Measurements from ENCODE around the gene TIMM10B. TPM values are rescaled to one million over a fixed set of nuclear protein-coding genes. Genes with fewer than 3 reads are reported as not detected.

Gene TIMM10B
- total RNA-seq, 1 experiment from 2014 or later: 53.1 TPM

DNA sequence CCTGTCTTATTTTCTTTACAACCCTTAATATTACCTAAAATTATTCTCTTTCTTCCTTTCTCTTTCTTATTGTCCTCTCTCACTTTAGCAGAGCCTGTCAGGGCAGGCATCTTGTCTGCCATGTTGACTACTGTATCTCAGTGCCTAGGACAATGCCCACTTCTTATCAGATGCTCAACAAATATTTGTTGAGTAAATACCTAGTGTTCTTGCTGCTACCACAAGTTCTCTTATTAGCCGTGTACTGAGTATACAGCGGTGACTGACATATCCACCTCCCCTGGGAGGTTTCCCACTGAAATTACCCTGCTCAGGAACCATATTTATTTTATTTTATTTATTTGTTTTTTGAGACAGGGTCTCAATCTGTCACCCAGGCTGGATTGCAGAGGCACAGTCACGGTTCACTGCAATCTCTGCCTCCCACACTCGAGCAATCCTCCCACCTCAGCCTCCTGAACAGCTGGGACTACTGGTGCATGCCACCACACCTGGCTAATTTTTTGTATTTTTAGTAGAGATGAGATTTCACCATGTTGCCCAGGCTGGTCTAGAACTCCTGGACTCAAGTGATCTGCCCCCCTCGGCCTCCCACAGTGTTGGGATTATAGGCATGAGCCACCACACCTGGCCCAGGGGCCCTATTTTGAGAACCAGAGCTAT, 47.2 kb upstream of the TIMM10B start:
- ChIA-PET POLR2A (no interaction called here), CTCF (no interaction called here)
- no peak for DNase-seq
- Mint-ChIP-seq H3K9me3 (ENCODE audit: unreplicated experiment) (no peaks in the 10 kb centered on the region), H3K27ac (ENCODE audit: unreplicated experiment) (no peak overlapping the region), H3K4me3 (ENCODE audit: unreplicated experiment) (no peak overlapping the region), H3K36me3 (ENCODE audit: insufficient read depth, unreplicated experiment) (no peaks in the 10 kb centered on the region), H3K4me1 (ENCODE audit: low read depth, unreplicated experiment) (peaks cover 15% of the 10 kb centered on the region), H3K27me3 (ENCODE audit: insufficient read depth, unreplicated experiment) (no peaks in the 10 kb centered on the region)
- no TSS peak for BruUV-seq (replicated peaks)
- Histone ChIP-seq H3K4me1 (peaks cover 12% of the 10 kb centered on the region), H3K36me3 (ENCODE audit: control insufficient read depth, insufficient read depth, low read length) (no peaks in the 10 kb centered on the region), H3K4me3 (ENCODE audit: low read depth, low read length) (no peak overlapping the region), H3K9me3 (no peaks in the 10 kb centered on the region), H3K27me3 (replicated peaks; ENCODE audit: control insufficient read depth, insufficient read depth, low read length) (no peaks in the 10 kb centered on the region)
- TF ChIP-seq, protein P1, sequence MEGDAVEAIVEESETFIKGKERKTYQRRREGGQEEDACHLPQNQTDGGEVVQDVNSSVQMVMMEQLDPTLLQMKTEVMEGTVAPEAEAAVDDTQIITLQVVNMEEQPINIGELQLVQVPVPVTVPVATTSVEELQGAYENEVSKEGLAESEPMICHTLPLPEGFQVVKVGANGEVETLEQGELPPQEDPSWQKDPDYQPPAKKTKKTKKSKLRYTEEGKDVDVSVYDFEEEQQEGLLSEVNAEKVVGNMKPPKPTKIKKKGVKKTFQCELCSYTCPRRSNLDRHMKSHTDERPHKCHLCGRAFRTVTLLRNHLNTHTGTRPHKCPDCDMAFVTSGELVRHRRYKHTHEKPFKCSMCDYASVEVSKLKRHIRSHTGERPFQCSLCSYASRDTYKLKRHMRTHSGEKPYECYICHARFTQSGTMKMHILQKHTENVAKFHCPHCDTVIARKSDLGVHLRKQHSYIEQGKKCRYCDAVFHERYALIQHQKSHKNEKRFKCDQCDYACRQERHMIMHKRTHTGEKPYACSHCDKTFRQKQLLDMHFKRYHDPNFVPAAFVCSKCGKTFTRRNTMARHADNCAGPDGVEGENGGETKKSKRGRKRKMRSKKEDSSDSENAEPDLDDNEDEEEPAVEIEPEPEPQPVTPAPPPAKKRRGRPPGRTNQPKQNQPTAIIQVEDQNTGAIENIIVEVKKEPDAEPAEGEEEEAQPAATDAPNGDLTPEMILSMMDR (IDR thresholded peaks at IDR 0.05; ENCODE audit: insufficient read depth in 1 of 2, low read depth in 1 of 2, low read length in 1 of 2, severe bottlenecking in 1 of 2, unreplicated experiment in 1 of 2): no peak
- intact Hi-C loops (cut with micrococcal nuclease; ENCODE audit: unreplicated experiment): no loop called here

GRCh38 chr11:6437423-6437822, 43.9 kb upstream of the TIMM10B start:
- Histone ChIP-seq H3K27me3 (replicated peaks; ENCODE audit: control insufficient read depth, insufficient read depth, low read length) (no peaks in the 10 kb centered on the region), H3K4me1 (peaks cover 41% of the 10 kb centered on the region), H3K9me3 (no peaks in the 10 kb centered on the region), H3K4me3 (ENCODE audit: low read depth, low read length) (no peak overlapping the region), H3K36me3 (ENCODE audit: control insufficient read depth, insufficient read depth, low read length) (no peaks in the 10 kb centered on the region)
- Mint-ChIP-seq H3K27me3 (ENCODE audit: insufficient read depth, unreplicated experiment) (no peaks in the 10 kb centered on the region), H3K4me3 (ENCODE audit: unreplicated experiment) (no peak overlapping the region), H3K9me3 (ENCODE audit: unreplicated experiment) (no peaks in the 10 kb centered on the region), H3K36me3 (ENCODE audit: insufficient read depth, unreplicated experiment) (no peaks in the 10 kb centered on the region), H3K27ac (ENCODE audit: unreplicated experiment) (no peak overlapping the region), H3K4me1 (ENCODE audit: low read depth, unreplicated experiment) (peaks cover 15% of the 10 kb centered on the region)
- ChIA-PET POLR2A (no interaction called here), CTCF (interaction anchor here (0.6 to 2.3 kb wide), 4 partner anchors 8 to 58 kb away, joined by 3 to 11 read pairs (median 4); partner anchors contain the start of genes ARFIP2 and TIMM10B)
- intact Hi-C loops (cut with micrococcal nuclease; ENCODE audit: unreplicated experiment): no loop called here
- BruUV-seq (replicated peaks): no TSS peak
- TF ChIP-seq, protein P1 (IDR thresholded peaks at IDR 0.05; ENCODE audit: insufficient read depth in 1 of 2, low read depth in 1 of 2, low read length in 1 of 2, severe bottlenecking in 1 of 2, unreplicated experiment in 1 of 2): no peak
- DNase-seq: no peak

DNA sequence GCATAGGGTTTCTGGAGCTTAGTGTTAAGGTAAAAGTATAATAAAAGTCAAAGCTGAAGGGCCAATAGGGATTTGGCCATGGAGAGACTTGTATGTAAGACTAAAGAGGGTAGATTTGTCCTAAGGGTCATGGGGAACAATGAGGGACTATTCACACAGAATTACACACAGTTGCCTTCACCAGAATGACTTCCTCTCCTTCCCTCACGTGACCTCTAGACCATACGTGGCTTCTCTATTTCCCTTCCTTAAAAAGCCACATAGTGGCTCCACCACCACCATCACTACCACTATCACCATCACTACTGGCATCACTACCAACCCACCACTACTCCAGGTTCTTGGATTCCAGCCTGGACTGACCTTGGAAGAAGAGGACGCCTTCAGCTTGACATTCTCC, 43.3 kb upstream of the TIMM10B start:
- intact Hi-C loops (cut with micrococcal nuclease; ENCODE audit: unreplicated experiment): no loop called here
- TF ChIP-seq, protein P1 (IDR thresholded peaks at IDR 0.05; ENCODE audit: insufficient read depth in 1 of 2, low read depth in 1 of 2, low read length in 1 of 2, severe bottlenecking in 1 of 2, unreplicated experiment in 1 of 2): no peak
- Mint-ChIP-seq H3K9me3 (ENCODE audit: unreplicated experiment) (no peaks in the 10 kb centered on the region), H3K4me3 (ENCODE audit: unreplicated experiment) (no peak overlapping the region), H3K4me1 (ENCODE audit: low read depth, unreplicated experiment) (peaks cover 15% of the 10 kb centered on the region), H3K36me3 (ENCODE audit: insufficient read depth, unreplicated experiment) (no peaks in the 10 kb centered on the region), H3K27ac (ENCODE audit: unreplicated experiment) (no peak overlapping the region), H3K27me3 (ENCODE audit: insufficient read depth, unreplicated experiment) (no peaks in the 10 kb centered on the region)
- H3K4me1 ChIP-seq: peaks cover 41% of the 10 kb centered on the region
- H3K9me3 ChIP-seq: no peaks in the 10 kb centered on the region
- no peak for DNase-seq
- ChIA-PET CTCF (interaction anchor here (0.6 to 8.4 kb wide), 5 partner anchors 11 to 75 kb away, joined by 3 to 190 read pairs (median 7); no protein-coding TSS in a partner anchor), POLR2A (no interaction called here)
- H3K27me3 ChIP-seq (replicated peaks; ENCODE audit: control insufficient read depth, insufficient read depth, low read length): no peaks in the 10 kb centered on the region
- no peaks in the 10 kb centered on the region for H3K36me3 ChIP-seq (ENCODE audit: control insufficient read depth, insufficient read depth, low read length)
- no peak overlapping the region for H3K4me3 ChIP-seq (ENCODE audit: low read depth, low read length)
- no TSS peak for BruUV-seq (replicated peaks)
